A549 (cell line): ENCODE results near the gene KBTBD8. TPM values are rescaled to one million over a fixed set of nuclear protein-coding genes. Genes with fewer than 3 reads are reported as not detected.

Experiments used
- ATAC-seq, 2 experiments: fragments of 200-7000 bp in 1 of 2; fragments of >200 bp in 1 of 2; cut with Nextera tagmentation in 1 of 2; cut with Tn5 transposase in 1 of 2; 3 replicates each; pipeline versions ENCODE4 v1.8.0 to v1.9.1; 2018 to 2020; ENCODE audit warnings: mild to moderate bottlenecking in 1 of 2, moderate library complexity in 1 of 2
- CTCF ChIA-PET: fragments of 300-600 bp; sonication (Branson Sonifier 250); formaldehyde crosslinking; extraction: SDS; loops from one replicate; lab custom pipeline; 2021; ENCODE audit warnings: antibody characterized with exemption, inconsistent platforms; lab: Yijun Ruan, JAX
- POLR2A ChIA-PET: fragments of 350-600 bp; formaldehyde crosslinking; extraction: SDS; loops from one replicate; lab custom pipeline; 2021; ENCODE audit warnings: antibody characterized with exemption, inconsistent platforms; lab: Yijun Ruan, JAX
- DNase-seq, 2 experiments: peaks; one replicate each; pipeline versions ENCODE4 v3.0.0 to v3.0.0-alpha.2; 2011 to 2016; ENCODE audit warnings: low read depth in 1 of 2, low spot score in 1 of 2
- FAIRE-seq: peaks from 2 replicates; lab custom pipeline; 2011; peaks lifted over from hg19 to GRCh38; lab: Jason Lieb, UNC
- H3K27ac ChIP-seq, 2 experiments: fragments of >200 bp; sonication (Bioruptor Twin); formaldehyde crosslinking; 3 replicates each; pipeline ENCODE4 v1.5.1; 2016 to 2017
- H3K4me1 ChIP-seq: fragments of >200 bp; sonication (Bioruptor Twin); formaldehyde crosslinking; 3 replicates; pipeline ENCODE4 v1.6.1; 2016
- H3K4me2 ChIP-seq: fragments of >200 bp; sonication (Bioruptor Twin); formaldehyde crosslinking; 3 replicates; pipeline ENCODE4 v1.6.1; 2016
- H3K4me3 ChIP-seq: fragments of >200 bp; sonication (Bioruptor Twin); formaldehyde crosslinking; 3 replicates; pipeline ENCODE4 v1.5.1; 2016
- H3K9me3 ChIP-seq: fragments of >200 bp; sonication (Bioruptor Twin); formaldehyde crosslinking; 3 replicates; pipeline ENCODE4 v1.6.1; 2016
- CEBPB ChIP-seq, 2 experiments: fragments of >200 bp in 1 of 2; sonication (Bioruptor Twin) in 1 of 2; formaldehyde crosslinking in 1 of 2; IDR thresholded peaks; 2 replicates each; pipeline ENCODE4 v1.6.1; 2012 to 2016
- FOSB ChIP-seq: fragments of 250-450 bp; sonication (Bioruptor Pico); IDR thresholded peaks from 2 replicates; pipeline ENCODE4 v1.5.0; 2020; ENCODE audit warnings: mild to moderate bottlenecking, moderate library complexity
- HEYL ChIP-seq: fragments of 250-450 bp; sonication (Bioruptor Pico); IDR thresholded peaks from 2 replicates; pipeline ENCODE4 v1.8.0; 2021; ENCODE audit warnings: mild to moderate bottlenecking, moderate library complexity
- MAFK ChIP-seq: fragments of 450-650 bp; IDR thresholded peaks from 2 replicates; pipeline ENCODE4 v1.6.1; 2014; ENCODE audit not compliant: partially characterized antibody
- POLR2AphosphoS2 ChIP-seq: conservative IDR thresholded peaks from 2 replicates; pipeline ENCODE4 v1.6.1; 2012; ENCODE audit warnings: low read length, improper control_type of control experiment, inconsistent platforms
- RARB ChIP-seq: fragments of 250-450 bp; sonication (Bioruptor Pico); IDR thresholded peaks from 2 replicates; pipeline ENCODE4 v1.8.0; 2021; ENCODE audit warnings: mild to moderate bottlenecking, moderate library complexity
- ZFP36 ChIP-seq: fragments of 450-650 bp; IDR thresholded peaks from 2 replicates; pipeline ENCODE4 v1.6.1; 2014; ENCODE audit warnings: borderline replicate concordance; ENCODE audit not compliant: partially characterized antibody
- WGBS: methylation state at CpG from one replicate; pipeline ENCODE4 v1.1.6; 2017; ENCODE audit errors: missing lambda C conversion rate; 5-methylcytosine and 5-hydroxymethylcytosine counted together
- polyA plus RNA-seq, 4 experiments: library from polyadenylated mRNA; depleted of rRNA in 3 of 4; stranded (reverse); fragments of >200 nt; fragmentation: RNase III in 1 of 4; extraction: RNeasy Plus Mini Kit Qiagen cat#74134 plus additional on column Dnase treatment in 1 of 4; gene quantifications; 2 replicates in 3 of 4; 3 replicates in 1 of 4; pipeline ENCODE4 v1.2.3, GENCODE V29; 2011 to 2017
- TF ChIP-seq, protein P1 (sequence below): fragments of 250-450 bp; sonication (Bioruptor Pico); IDR thresholded peaks from 2 replicates; pipeline ENCODE4 v1.5.0; 2021; ENCODE audit warnings: mild to moderate bottlenecking, moderate library complexity, borderline replicate concordance
- TF ChIP-seq, protein P2 (sequence below): fragments of >200 bp; sonication (Bioruptor Twin); formaldehyde crosslinking; IDR thresholded peaks from 3 replicates; pipeline ENCODE4 v1.6.1; 2016
- TF ChIP-seq, protein P3 (sequence below): IDR thresholded peaks from 2 replicates; pipeline ENCODE4 v1.6.1; 2012; ENCODE audit warnings: low read depth, borderline replicate concordance
- TF ChIP-seq, protein P4 (sequence below): IDR thresholded peaks from 2 replicates; pipeline ENCODE4 v1.6.1; 2012
- TF ChIP-seq, protein P5 (sequence below): fragments of >200 bp; sonication (Bioruptor Twin); formaldehyde crosslinking; IDR thresholded peaks from 2 replicates; pipeline ENCODE4 v1.6.1; 2016

The KBTBD8 gene
- polyA plus RNA-seq, 2 of the 4 experiments (the other 2 are of a cell fraction): 0.61 to 1.0 TPM

DNA sequence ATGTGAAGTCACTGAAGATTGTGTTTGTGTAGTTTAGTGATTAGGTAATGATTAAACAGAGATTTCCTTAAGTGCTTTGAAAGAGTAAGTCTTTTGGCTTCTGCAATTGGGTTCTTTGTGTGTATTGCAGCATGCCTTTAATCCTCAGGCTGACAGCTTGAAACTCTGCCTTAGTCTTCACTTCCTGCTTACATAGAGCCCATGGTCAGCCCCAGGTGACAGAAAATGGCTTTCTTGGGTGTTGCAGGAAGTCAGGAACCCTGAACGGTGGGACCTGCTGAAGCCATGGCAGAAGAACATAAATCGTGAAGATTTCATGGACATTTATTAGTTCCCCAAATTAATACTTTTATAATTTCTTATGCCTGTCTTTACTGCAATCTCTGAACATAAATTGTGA, 61.3 kb downstream of the KBTBD8 start:
- no peak overlapping the region for H3K4me3 ChIP-seq
- no peaks in the 10 kb centered on the region for H3K4me1 ChIP-seq
- DNase-seq (no peak), FAIRE-seq (no peak), ATAC-seq (no peak)
- H3K4me2 ChIP-seq: no peak overlapping the region
- TF ChIP-seq, protein P1, sequence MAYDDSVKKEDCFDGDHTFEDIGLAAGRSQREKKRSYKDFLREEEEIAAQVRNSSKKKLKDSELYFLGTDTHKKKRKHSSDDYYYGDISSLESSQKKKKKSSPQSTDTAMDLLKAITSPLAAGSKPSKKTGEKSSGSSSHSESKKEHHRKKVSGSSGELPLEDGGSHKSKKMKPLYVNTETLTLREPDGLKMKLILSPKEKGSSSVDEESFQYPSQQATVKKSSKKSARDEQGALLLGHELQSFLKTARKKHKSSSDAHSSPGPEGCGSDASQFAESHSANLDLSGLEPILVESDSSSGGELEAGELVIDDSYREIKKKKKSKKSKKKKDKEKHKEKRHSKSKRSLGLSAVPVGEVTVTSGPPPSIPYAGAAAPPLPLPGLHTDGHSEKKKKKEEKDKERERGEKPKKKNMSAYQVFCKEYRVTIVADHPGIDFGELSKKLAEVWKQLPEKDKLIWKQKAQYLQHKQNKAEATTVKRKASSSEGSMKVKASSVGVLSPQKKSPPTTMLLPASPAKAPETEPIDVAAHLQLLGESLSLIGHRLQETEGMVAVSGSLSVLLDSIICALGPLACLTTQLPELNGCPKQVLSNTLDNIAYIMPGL: no peak
- no peak for TF ChIP-seq HEYL (CRISPR knock-in tag)
- TF ChIP-seq RARB (CRISPR knock-in tag): no peak
- no peak for TF ChIP-seq FOSB
- TF ChIP-seq, protein P2, sequence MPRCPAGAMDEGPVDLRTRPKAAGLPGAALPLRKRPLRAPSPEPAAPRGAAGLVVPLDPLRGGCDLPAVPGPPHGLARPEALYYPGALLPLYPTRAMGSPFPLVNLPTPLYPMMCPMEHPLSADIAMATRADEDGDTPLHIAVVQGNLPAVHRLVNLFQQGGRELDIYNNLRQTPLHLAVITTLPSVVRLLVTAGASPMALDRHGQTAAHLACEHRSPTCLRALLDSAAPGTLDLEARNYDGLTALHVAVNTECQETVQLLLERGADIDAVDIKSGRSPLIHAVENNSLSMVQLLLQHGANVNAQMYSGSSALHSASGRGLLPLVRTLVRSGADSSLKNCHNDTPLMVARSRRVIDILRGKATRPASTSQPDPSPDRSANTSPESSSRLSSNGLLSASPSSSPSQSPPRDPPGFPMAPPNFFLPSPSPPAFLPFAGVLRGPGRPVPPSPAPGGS: no peak
- TF ChIP-seq, protein P3, sequence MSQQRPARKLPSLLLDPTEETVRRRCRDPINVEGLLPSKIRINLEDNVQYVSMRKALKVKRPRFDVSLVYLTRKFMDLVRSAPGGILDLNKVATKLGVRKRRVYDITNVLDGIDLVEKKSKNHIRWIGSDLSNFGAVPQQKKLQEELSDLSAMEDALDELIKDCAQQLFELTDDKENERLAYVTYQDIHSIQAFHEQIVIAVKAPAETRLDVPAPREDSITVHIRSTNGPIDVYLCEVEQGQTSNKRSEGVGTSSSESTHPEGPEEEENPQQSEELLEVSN: no peak
- TF ChIP-seq, protein P4, sequence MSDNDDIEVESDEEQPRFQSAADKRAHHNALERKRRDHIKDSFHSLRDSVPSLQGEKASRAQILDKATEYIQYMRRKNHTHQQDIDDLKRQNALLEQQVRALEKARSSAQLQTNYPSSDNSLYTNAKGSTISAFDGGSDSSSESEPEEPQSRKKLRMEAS: no peak
- TF ChIP-seq CEBPB (IDR thresholded peaks at IDR 0.05): no peak
- TF ChIP-seq, protein P5, sequence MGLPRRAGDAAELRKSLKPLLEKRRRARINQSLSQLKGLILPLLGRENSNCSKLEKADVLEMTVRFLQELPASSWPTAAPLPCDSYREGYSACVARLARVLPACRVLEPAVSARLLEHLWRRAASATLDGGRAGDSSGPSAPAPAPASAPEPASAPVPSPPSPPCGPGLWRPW: no peak
- TF ChIP-seq MAFK: no peak
- TF ChIP-seq POLR2AphosphoS2: no peak
- no peak for TF ChIP-seq ZFP36
- no peaks in the 10 kb centered on the region for H3K9me3 ChIP-seq
- CTCF ChIA-PET: no interaction called here
- WGBS: 24% methylated on average over 2 of the region's 2 CpGs
- POLR2A ChIA-PET: no interaction called here
- no peak overlapping the region for H3K27ac ChIP-seq
